ENCODE results near the gene MCTP1. TPM values are rescaled to one million over a fixed set of nuclear protein-coding genes. Genes with fewer than 3 reads are reported as not detected.

Gene MCTP1
- total RNA-seq, 1 donor from 2014 or later: 3.4 TPM

GRCh38 chr5:95018946-95019345 lies 265.9 kb downstream of the MCTP1 start:
- no peaks in the 10 kb centered on the region for H3K36me3 Mint-ChIP-seq (ENCODE audit: low read depth)
- H3K27me3 Mint-ChIP-seq (ENCODE audit: low read depth): peaks cover 14% of the 10 kb centered on the region
- no peak for DNase-seq (ENCODE audit: low spot score)
- no peak for TF ChIP-seq CTCF (IDR thresholded peaks at IDR 0.05)
- peaks cover 3% of the 10 kb centered on the region for H3K9me3 Mint-ChIP-seq (ENCODE audit: low read depth)
- H3K27ac Mint-ChIP-seq (ENCODE audit: unreplicated experiment): no peak overlapping the region
- no peak overlapping the region for H3K4me3 Mint-ChIP-seq (ENCODE audit: unreplicated experiment)
- H3K4me1 Mint-ChIP-seq (ENCODE audit: low read depth): no peaks in the 10 kb centered on the region

- Mint-ChIP-seq H3K27me3 (ENCODE audit: low read depth) (peaks cover 14% of the 10 kb centered on the region), H3K36me3 (ENCODE audit: low read depth) (no peaks in the 10 kb centered on the region), H3K4me1 (ENCODE audit: low read depth) (no peaks in the 10 kb centered on the region), H3K4me3 (ENCODE audit: unreplicated experiment) (no peak overlapping the region), H3K9me3 (ENCODE audit: low read depth) (peaks cover 6% of the 10 kb centered on the region), H3K27ac (ENCODE audit: unreplicated experiment) (no peak overlapping the region)
- TF ChIP-seq CTCF (IDR thresholded peaks at IDR 0.05): no peak
- no peak for DNase-seq (ENCODE audit: low spot score)
Observed at GRCh38 chr5:95018511-95018910, 266.4 kb downstream of the MCTP1 start.

GRCh38 chr5:95009812-95010211 lies 275.1 kb downstream of the MCTP1 start:
- Mint-ChIP-seq H3K4me1 (ENCODE audit: low read depth) (no peaks in the 10 kb centered on the region), H3K27me3 (ENCODE audit: low read depth) (peaks cover 7% of the 10 kb centered on the region), H3K27ac (ENCODE audit: unreplicated experiment) (no peak overlapping the region), H3K4me3 (ENCODE audit: unreplicated experiment) (no peak overlapping the region), H3K9me3 (ENCODE audit: low read depth) (peaks cover 6% of the 10 kb centered on the region), H3K36me3 (ENCODE audit: low read depth) (no peaks in the 10 kb centered on the region)
- no peak for TF ChIP-seq CTCF (IDR thresholded peaks at IDR 0.05)
- no peak for DNase-seq (ENCODE audit: low spot score)

- DNase-seq (ENCODE audit: low spot score): no peak
- no peaks in the 10 kb centered on the region for H3K4me1 Mint-ChIP-seq (ENCODE audit: low read depth)
- H3K4me3 Mint-ChIP-seq (ENCODE audit: unreplicated experiment): no peak overlapping the region
- H3K27me3 Mint-ChIP-seq (ENCODE audit: low read depth): peaks cover 5% of the 10 kb centered on the region
- H3K27ac Mint-ChIP-seq (ENCODE audit: unreplicated experiment): no peak overlapping the region
- H3K9me3 Mint-ChIP-seq (ENCODE audit: low read depth): peaks cover 14% of the 10 kb centered on the region
- H3K36me3 Mint-ChIP-seq (ENCODE audit: low read depth): peaks cover 5% of the 10 kb centered on the region
- no peak for TF ChIP-seq CTCF (IDR thresholded peaks at IDR 0.05)
Observed at GRCh38 chr5:95007921-95008597, 276.8 kb downstream of the MCTP1 start.

GRCh38 chr5:95005811-95006210 lies 279.1 kb downstream of the MCTP1 start:
- Mint-ChIP-seq H3K27me3 (ENCODE audit: low read depth) (peaks cover 5% of the 10 kb centered on the region), H3K4me1 (ENCODE audit: low read depth) (no peaks in the 10 kb centered on the region), H3K27ac (ENCODE audit: unreplicated experiment) (no peak overlapping the region), H3K4me3 (ENCODE audit: unreplicated experiment) (no peak overlapping the region), H3K36me3 (ENCODE audit: low read depth) (peaks cover 5% of the 10 kb centered on the region), H3K9me3 (ENCODE audit: low read depth) (peaks cover 19% of the 10 kb centered on the region)
- TF ChIP-seq CTCF (IDR thresholded peaks at IDR 0.05): no peak
- DNase-seq (ENCODE audit: low spot score): no peak
